ENCODE results near the gene ILK. TPM values are rescaled to one million over a fixed set of nuclear protein-coding genes. Genes with fewer than 3 reads are reported as not detected.

The ILK gene
- total RNA-seq, 1 experiment from 2014 or later, result 69.7 TPM

- no peaks in the 10 kb centered on the region for H3K27me3 ChIP-seq (ENCODE audit: insufficient read depth, low read depth)
- intact Hi-C loops (cut with micrococcal nuclease; ENCODE audit: unreplicated experiment), result loop anchor here (10.0 kb wide), 1 partner anchor 133 kb away; the partner anchor contains the start of gene TRIM3
- no peaks in the 10 kb centered on the region for H4K20me1 ChIP-seq (ENCODE audit: insufficient read depth)
- no peak for DNase-seq
- H3K4me1 ChIP-seq (replicated peaks; ENCODE audit: insufficient read depth), result peaks cover 29% of the 10 kb centered on the region
- H3K27ac ChIP-seq, result no peak overlapping the region
- peaks cover 39% of the 10 kb centered on the region for H3K79me2 ChIP-seq (ENCODE audit: low read depth)
- no peak overlapping the region for H3K4me3 ChIP-seq
- peaks cover 4% of the 10 kb centered on the region; the same call in 1 of the 2 replicates for H3K36me3 ChIP-seq (ENCODE audit: low read depth)
- no peak overlapping the region for H2AFZ ChIP-seq
- no peak for TF ChIP-seq EZH2 (IDR thresholded peaks at IDR 0.05; ENCODE audit: low read depth)
- no peak overlapping the region for H3K4me2 ChIP-seq
- peaks cover 25% of the 10 kb centered on the region for H3F3A ChIP-seq (ENCODE audit: insufficient read depth, low read depth)
- BruUV-seq (replicated peaks), result no TSS peak
- H3K9me2 ChIP-seq (ENCODE audit: insufficient read depth), result no peaks in the 10 kb centered on the region
- CTCF ChIA-PET, result no interaction called here
- POLR2A ChIA-PET (ENCODE audit: unreplicated experiment), result no interaction called here
- H3K9me3 ChIP-seq (ENCODE audit: insufficient read depth, low read depth), result no peaks in the 10 kb centered on the region
These were observed 4.4 kb downstream of the ILK start for GRCh38 chr11:6608011-6608410.

- H3F3A ChIP-seq (ENCODE audit: insufficient read depth, low read depth), result peaks cover 26% of the 10 kb centered on the region
- H4K20me1 ChIP-seq (ENCODE audit: insufficient read depth), result no peaks in the 10 kb centered on the region
- no peak overlapping the region for H2AFZ ChIP-seq
- H3K9me2 ChIP-seq (ENCODE audit: insufficient read depth), result no peaks in the 10 kb centered on the region
- H3K4me3 ChIP-seq, result no peak overlapping the region
- no peaks in the 10 kb centered on the region for H3K27me3 ChIP-seq (ENCODE audit: insufficient read depth, low read depth)
- H3K4me1 ChIP-seq (replicated peaks; ENCODE audit: insufficient read depth), result peaks cover 35% of the 10 kb centered on the region
- no peak overlapping the region for H3K27ac ChIP-seq
- no peaks in the 10 kb centered on the region for H3K9me3 ChIP-seq (ENCODE audit: insufficient read depth, low read depth)
- BruUV-seq (replicated peaks), result no TSS peak
- H3K36me3 ChIP-seq (ENCODE audit: low read depth), result peaks cover 4% of the 10 kb centered on the region; the same call in 1 of the 2 replicates
- POLR2A ChIA-PET (ENCODE audit: unreplicated experiment), result no interaction called here
- TF ChIP-seq CTCF (conservative IDR thresholded peaks at IDR 0.05), result no peak
- no peak for TF ChIP-seq EZH2 (IDR thresholded peaks at IDR 0.05; ENCODE audit: low read depth)
- H3K79me2 ChIP-seq (ENCODE audit: low read depth), result peaks cover 33% of the 10 kb centered on the region
- no peak overlapping the region for H3K4me2 ChIP-seq
- intact Hi-C loops (cut with micrococcal nuclease; ENCODE audit: unreplicated experiment), result loop anchor here (10.0 kb wide), 1 partner anchor 134 kb away; the partner anchor contains the start of gene TRIM3
- CTCF ChIA-PET, result no interaction called here
- DNase-seq, result no peak
These were observed 5.3 kb downstream of the ILK start for GRCh38 chr11:6608726-6609501.

GRCh38 chr11:6609502-6610015, 6.0 kb downstream of the ILK start:
- DNase-seq, result no peak
- Histone ChIP-seq H3K4me2 (no peak overlapping the region), H4K20me1 (ENCODE audit: insufficient read depth) (no peaks in the 10 kb centered on the region), H2AFZ (no peak overlapping the region), H3K9me3 (ENCODE audit: insufficient read depth, low read depth) (no peaks in the 10 kb centered on the region), H3K27me3 (ENCODE audit: insufficient read depth, low read depth) (no peaks in the 10 kb centered on the region), H3K79me2 (ENCODE audit: low read depth) (peaks cover 26% of the 10 kb centered on the region), H3K27ac (no peak overlapping the region), H3F3A (ENCODE audit: insufficient read depth, low read depth) (peaks cover 26% of the 10 kb centered on the region), H3K4me3 (no peak overlapping the region), H3K9me2 (ENCODE audit: insufficient read depth) (no peaks in the 10 kb centered on the region), H3K36me3 (ENCODE audit: low read depth) (peaks cover 4% of the 10 kb centered on the region; the same call in 1 of the 2 replicates), H3K4me1 (replicated peaks; ENCODE audit: insufficient read depth) (peaks cover 32% of the 10 kb centered on the region)
- TF ChIP-seq EZH2 (IDR thresholded peaks at IDR 0.05; ENCODE audit: low read depth) (no peak), CTCF (conservative IDR thresholded peaks at IDR 0.05) (no peak)
- POLR2A ChIA-PET (ENCODE audit: unreplicated experiment), result no interaction called here
- BruUV-seq (replicated peaks), result no TSS peak
- intact Hi-C loops (cut with micrococcal nuclease; ENCODE audit: unreplicated experiment), result loop anchor here (10.0 kb wide), 1 partner anchor 135 kb away; the partner anchor contains the start of gene TRIM3
- CTCF ChIA-PET, result no interaction called here

All from PC-9 (cell line).